HL-60/S4 (cell line): ENCODE data around the gene ANKS1B.

ENCODE experiments used
- in situ Hi-C: fragments of 300-500 bp; cut with MboI; formaldehyde crosslinking; loops from 2 replicates; pipeline ENCODE4 v1.14.3; 2022; ENCODE audit warnings: low sequenced_read_pairs

Gene ANKS1B

GRCh38 chr12:99966429-99966828 is 18.3 kb downstream of the ANKS1B start:
- in situ Hi-C loops, result no loop called here

GRCh38 chr12:99960311-99960710 is 24.4 kb downstream of the ANKS1B start:
- in situ Hi-C loops, result no loop called here

- in situ Hi-C loops, result no loop called here
Observed at GRCh38 chr12:99959549-99960170, 25.1 kb downstream of the ANKS1B start.

GRCh38 chr12:99957866-99958466 is 26.8 kb downstream of the ANKS1B start:
- in situ Hi-C loops, result no loop called here

GRCh38 chr12:99954724-99955123 is 30.0 kb downstream of the ANKS1B start:
- in situ Hi-C loops, result no loop called here

GRCh38 chr12:99948370-99948769 is 36.4 kb downstream of the ANKS1B start:
- in situ Hi-C loops, result no loop called here

GRCh38 chr12:99946131-99946530 is 38.6 kb downstream of the ANKS1B start:
- in situ Hi-C loops, result no loop called here

GRCh38 chr12:99935608-99936007 is 49.1 kb downstream of the ANKS1B start:
- in situ Hi-C loops, result no loop called here

- in situ Hi-C loops, result no loop called here
Observed at GRCh38 chr12:99926511-99927169, 58.1 kb downstream of the ANKS1B start.

GRCh38 chr12:99920353-99920960 is 64.3 kb downstream of the ANKS1B start:
- in situ Hi-C loops, result no loop called here

- in situ Hi-C loops, result loop anchor here (10.0 kb wide), 1 partner anchor 277 kb away; no protein-coding TSS in a partner anchor
Observed at GRCh38 chr12:99917711-99918402, 66.9 kb downstream of the ANKS1B start.

GRCh38 chr12:99916555-99916954 is 68.2 kb downstream of the ANKS1B start:
- in situ Hi-C loops, result loop anchor here (10.0 kb wide), 1 partner anchor 278 kb away; no protein-coding TSS in a partner anchor

- in situ Hi-C loops, result loop anchor here (10.0 kb wide), 1 partner anchor 279 kb away; no protein-coding TSS in a partner anchor
Observed at GRCh38 chr12:99915251-99916082, 69.3 kb downstream of the ANKS1B start.

GRCh38 chr12:99914206-99914605 is 70.5 kb downstream of the ANKS1B start:
- in situ Hi-C loops, result loop anchor here (10.0 kb wide), 1 partner anchor 281 kb away; no protein-coding TSS in a partner anchor

- in situ Hi-C loops, result loop anchor here (10.0 kb wide), 1 partner anchor 283 kb away; no protein-coding TSS in a partner anchor
Observed at GRCh38 chr12:99911967-99912366, 72.8 kb downstream of the ANKS1B start.

GRCh38 chr12:99911081-99911480 is 73.7 kb downstream of the ANKS1B start:
- in situ Hi-C loops, result loop anchor here (10.0 kb wide), 1 partner anchor 284 kb away; no protein-coding TSS in a partner anchor

GRCh38 chr12:99910342-99910741 is 74.4 kb downstream of the ANKS1B start:
- in situ Hi-C loops, result loop anchor here (10.0 kb wide), 1 partner anchor 284 kb away; no protein-coding TSS in a partner anchor

GRCh38 chr12:99906786-99907579 is 77.8 kb downstream of the ANKS1B start:
- in situ Hi-C loops, result no loop called here

- in situ Hi-C loops, result no loop called here
Observed at GRCh38 chr12:99901181-99901580, 83.6 kb downstream of the ANKS1B start.
